Right cardiac atrium (tissue), 5 donors: ENCODE measurements around the gene BGLAP. TPM values are rescaled to one million over a fixed set of nuclear protein-coding genes. Genes with fewer than 3 reads are reported as not detected.
A peak's percentile ranks its signal among the peaks of the same experiment; 100 is the strongest.

Experiments
- ATAC-seq, 2 donors: fragments of 200-7000 bp; cut with Tn5 transposase; one replicate each; pipeline versions ENCODE4 v1.8.0 to v1.9.1; 2020; ENCODE audit warnings: moderate library complexity in 2 of 2, mild to moderate bottlenecking in 1 of 2
- DNase-seq, 3 donors: peaks; one replicate each; pipeline ENCODE4 v3.0.0-alpha.2; 2020
- H3K27ac ChIP-seq: one replicate; pipeline ENCODE4 v1.5.1; 2013; ENCODE audit warnings: mild to moderate bottlenecking, low read length, control low read depth, moderate library complexity
- H3K27me3 ChIP-seq: one replicate; pipeline ENCODE4 v1.6.1; 2013; ENCODE audit not compliant: control insufficient read depth, insufficient read depth
- H3K4me1 ChIP-seq: one replicate; pipeline ENCODE4 v1.6.1; 2013; ENCODE audit warnings: low read length; ENCODE audit not compliant: control insufficient read depth, insufficient read depth
- H3K4me3 ChIP-seq: one replicate; pipeline ENCODE4 v1.5.1; 2013; ENCODE audit warnings: low read length, control low read depth
- H3K9me3 ChIP-seq: one replicate; pipeline ENCODE4 v1.6.1; 2013; ENCODE audit warnings: low read length; ENCODE audit not compliant: control insufficient read depth
- WGBS: extraction: QIAGEN DNeasy Blood & Tissue Kit; methylation state at CpG from one replicate; pipeline ENCODE4 v1.1.7; 2013; 5-methylcytosine and 5-hydroxymethylcytosine counted together
- intact Hi-C, 4 donors: fragments of 100-400 bp; cut with DNase I; formaldehyde crosslinking; loops; one replicate each; pipeline versions ENCODE4 v1.11.0 to v1.14.0; 2022 to 2023
- polyA plus RNA-seq: library from polyadenylated mRNA; stranded (reverse); fragments of 200-250 nt; gene quantifications from one replicate; pipeline ENCODE4 v1.2.3, GENCODE V29; 2013
- total RNA-seq, 4 donors: library from RNA; stranded (reverse); fragmentation: NEBNext Ultra II Directional; extraction: Animal tissue kit (Norgen Biotek cat#: 25700); gene quantifications; one replicate each; pipeline ENCODE4 v1.2.1, GENCODE V29; 2021
- donor health status: healthy with polysubstance abuse.
- donor health status: DM: no; HTN: yes; CAD: no.
- donor health status: DM: no; HTN: no; CAD: no.
- donor health status: DM: no; HTN: yes; CAD: no; lungs with severe emphysema.
- donor health status: DM: yes; HTN: yes; CAD: no.

The BGLAP gene
- total and polyA plus RNA-seq, 5 donors, result 0.45 to 0.92 (median 0.60) TPM; not detected in 1

- ATAC-seq (no peak), DNase-seq (no peak)
- no peak overlapping the region for H3K27ac ChIP-seq
- H3K4me3 ChIP-seq, result no peak overlapping the region
- peaks cover 5% of the 10 kb centered on the region for H3K4me1 ChIP-seq
- no peaks in the 10 kb centered on the region for H3K9me3 ChIP-seq
- no peaks in the 10 kb centered on the region for H3K27me3 ChIP-seq
- 89% methylated on average over 17 of the region's 17 CpGs for WGBS
- intact Hi-C loops, result no loop called here
These were observed 2.7 kb downstream of the BGLAP start for GRCh38 chr1:156244712-156245111.

DNA sequence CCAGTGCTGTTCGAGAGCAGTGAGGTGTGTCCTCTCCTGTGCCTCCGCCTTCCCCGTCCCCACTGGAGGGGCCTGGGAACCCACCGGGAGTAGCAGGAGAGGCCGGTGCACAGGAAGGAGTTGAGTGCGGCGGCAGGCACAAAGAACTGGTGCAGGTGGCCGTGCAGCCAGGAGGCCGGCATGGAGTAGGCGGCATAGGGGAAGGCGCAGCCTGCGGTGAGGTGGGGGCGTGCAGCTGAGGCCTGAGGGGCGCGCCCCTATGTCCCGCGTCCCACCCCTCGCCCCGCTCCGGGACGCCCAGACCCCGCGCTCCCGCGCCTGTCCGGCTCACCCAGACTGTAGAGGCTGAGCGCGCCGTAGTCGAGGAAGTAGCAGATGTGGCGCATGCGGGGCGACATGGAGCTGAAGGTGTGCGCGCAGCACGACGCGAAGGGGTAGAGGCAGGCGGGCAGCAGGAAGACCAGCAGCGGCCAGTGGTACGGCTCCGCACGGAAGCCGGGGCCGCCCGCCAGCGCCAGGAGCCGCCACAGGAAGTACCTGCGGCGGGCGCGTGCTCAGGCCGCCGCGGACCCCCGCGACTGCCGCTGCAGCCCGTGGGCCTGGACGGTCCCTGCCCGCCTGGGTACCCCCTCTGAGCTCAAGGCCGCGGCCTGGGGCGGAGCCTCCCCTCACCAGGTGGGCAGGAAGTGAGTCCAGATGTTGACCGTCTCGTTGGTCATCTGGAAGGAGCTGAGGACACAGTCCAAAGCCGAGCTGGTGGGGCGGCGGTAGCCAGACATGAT is 3.7 kb downstream of the BGLAP start:
- intact Hi-C loops, result no loop called here
- Histone ChIP-seq H3K4me3 (no peak overlapping the region), H3K4me1 (peaks cover 5% of the 10 kb centered on the region), H3K27ac (no peak overlapping the region), H3K27me3 (no peaks in the 10 kb centered on the region), H3K9me3 (no peaks in the 10 kb centered on the region)
- 5% methylated on average over 69 of the region's 69 CpGs for WGBS
- peak; percentile 1 to 3 for ATAC-seq
- DNase-seq, result peak in 2 of 3 donors; percentile 62 to 70

- ATAC-seq, result no peak
- WGBS, result 55% methylated on average over 10 of the region's 10 CpGs
- Histone ChIP-seq H3K27me3 (no peaks in the 10 kb centered on the region), H3K4me3 (no peak overlapping the region), H3K4me1 (peaks cover 5% of the 10 kb centered on the region), H3K27ac (no peak overlapping the region), H3K9me3 (no peaks in the 10 kb centered on the region)
- DNase-seq, result no peak
- intact Hi-C loops, result no loop called here
These were observed 4.3 kb downstream of the BGLAP start for GRCh38 chr1:156246241-156246780.

DNA sequence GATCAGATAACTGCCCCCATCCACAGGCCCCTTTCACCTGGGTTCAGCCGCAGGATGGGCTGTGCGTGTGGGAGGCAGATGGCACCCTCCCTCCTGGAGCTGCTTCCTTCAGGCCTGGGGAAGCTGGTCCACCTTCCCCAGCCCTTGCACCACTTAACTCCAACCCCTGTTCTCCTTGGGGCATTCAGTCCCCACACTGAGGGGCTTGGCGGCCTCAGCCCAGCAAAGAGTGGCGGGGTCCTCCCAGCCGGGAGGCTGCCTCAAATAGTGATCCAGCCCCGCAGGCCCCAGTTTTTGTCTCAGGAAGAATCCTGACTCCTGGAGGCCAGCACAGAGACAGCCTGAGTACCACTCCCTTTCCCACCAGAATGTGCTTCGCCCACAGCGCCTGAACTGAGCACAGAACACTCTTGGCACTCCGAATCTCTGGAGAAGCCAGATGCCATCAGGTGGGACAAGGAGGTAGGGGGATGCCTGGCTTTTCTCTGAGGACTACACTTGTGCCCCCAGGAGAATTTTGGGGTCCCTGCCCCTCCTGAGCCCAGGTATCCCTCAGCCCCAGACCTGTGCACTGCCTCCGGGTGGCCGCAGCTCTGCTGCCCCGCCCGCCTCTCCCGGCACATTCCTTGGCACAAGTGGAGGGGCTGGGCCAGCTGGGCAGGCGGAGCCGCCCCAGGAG is 4.9 kb downstream of the BGLAP start:
- no peak overlapping the region for H3K27ac ChIP-seq
- peaks cover 5% of the 10 kb centered on the region for H3K4me1 ChIP-seq
- DNase-seq, result peak; percentile 70 to 87 (median 82)
- WGBS, result 38% methylated on average over 16 of the region's 16 CpGs
- intact Hi-C loops, result no loop called here
- ATAC-seq, result peak; percentile 63 to 64
- no peak overlapping the region for H3K4me3 ChIP-seq
- no peaks in the 10 kb centered on the region for H3K9me3 ChIP-seq
- no peaks in the 10 kb centered on the region for H3K27me3 ChIP-seq

DNA sequence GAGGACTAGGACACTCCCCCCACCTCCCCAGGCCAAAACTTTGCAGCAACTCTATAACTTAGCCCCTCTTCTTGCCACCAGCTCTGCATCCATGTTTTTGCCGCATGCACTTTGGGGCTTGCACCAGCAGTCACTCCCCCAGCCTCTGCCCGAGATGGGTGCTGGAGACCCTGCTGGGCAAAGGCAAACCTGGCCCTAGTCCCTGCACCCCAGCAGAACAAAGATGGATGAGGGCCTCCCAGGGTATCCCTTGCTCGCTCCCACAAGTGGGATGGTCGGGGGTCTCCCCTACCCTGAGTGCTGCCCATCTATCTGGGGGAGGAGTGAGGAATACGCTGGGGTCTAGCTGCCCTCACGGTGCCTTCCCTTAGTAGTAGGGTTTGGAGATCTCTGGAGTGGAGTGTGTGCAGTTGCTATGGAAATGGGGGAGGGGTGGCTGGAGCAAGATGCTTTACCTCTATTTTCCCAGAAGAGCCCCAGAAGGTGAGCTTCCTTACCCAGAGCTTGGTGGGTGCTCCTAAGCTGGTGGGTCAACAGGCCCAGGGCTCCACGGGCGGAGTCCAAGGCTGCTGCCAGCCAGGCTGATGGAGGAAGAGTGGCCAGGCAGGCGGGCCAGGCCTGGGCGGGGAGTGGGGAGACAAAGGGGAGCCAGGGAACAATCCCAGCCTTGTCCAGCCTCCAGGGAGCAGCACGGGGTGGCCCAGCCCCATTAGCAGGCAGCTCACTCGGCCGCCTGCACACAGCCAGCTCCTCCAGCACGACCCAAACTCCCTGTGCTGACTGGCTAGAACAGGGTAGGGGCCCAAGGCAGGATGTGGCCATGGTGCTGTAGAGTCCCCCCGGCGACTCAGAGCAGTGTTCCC is 5.7 kb downstream of the BGLAP start, which contains the start of gene PAQR6:
PAQR6 (minus strand) TSS at position 597 of the 863 bp plus-strand sequence. CDS start 1,325 bp downstream, outside the sequence.
- intact Hi-C loops, result no loop called here
- peaks cover 5% of the 10 kb centered on the region for H3K4me1 ChIP-seq
- 43% methylated on average over 16 of the region's 16 CpGs for WGBS
- peak; percentile 49 to 62 for ATAC-seq
- peak; percentile 52 to 85 (median 84) for DNase-seq
- H3K4me3 ChIP-seq, result no peak within 1 kb of the TSS
- no peaks in the 10 kb centered on the region for H3K9me3 ChIP-seq
- H3K27me3 ChIP-seq, result no peaks in the 10 kb centered on the region
- no peak within 1 kb of the TSS for H3K27ac ChIP-seq

DNA sequence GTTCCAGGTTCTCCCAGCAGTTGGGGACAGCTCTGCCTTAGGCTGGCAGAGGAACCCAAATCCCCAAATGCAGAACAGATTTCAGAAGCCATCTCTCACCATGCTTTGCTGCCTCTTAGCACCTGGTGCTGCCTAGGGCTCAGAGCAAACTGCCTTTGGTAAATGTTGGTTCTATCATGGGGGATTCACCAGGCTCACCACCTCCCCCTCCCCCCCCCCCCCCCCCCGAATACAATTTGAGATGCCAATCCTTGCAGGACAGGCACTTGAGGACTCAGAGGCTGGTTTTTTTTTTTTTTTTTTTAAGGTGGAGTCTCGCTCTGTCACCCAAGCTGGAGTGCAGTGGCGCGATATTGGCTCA is 6.3 kb downstream of the BGLAP start:
- H3K27me3 ChIP-seq, result no peaks in the 10 kb centered on the region
- ATAC-seq, result no peak
- intact Hi-C loops, result no loop called here
- 71% methylated on average over 4 of the region's 4 CpGs for WGBS
- H3K4me1 ChIP-seq, result peaks cover 5% of the 10 kb centered on the region
- no peak for DNase-seq
- no peak overlapping the region for H3K27ac ChIP-seq
- H3K4me3 ChIP-seq, result no peak overlapping the region
- no peaks in the 10 kb centered on the region for H3K9me3 ChIP-seq

DNA sequence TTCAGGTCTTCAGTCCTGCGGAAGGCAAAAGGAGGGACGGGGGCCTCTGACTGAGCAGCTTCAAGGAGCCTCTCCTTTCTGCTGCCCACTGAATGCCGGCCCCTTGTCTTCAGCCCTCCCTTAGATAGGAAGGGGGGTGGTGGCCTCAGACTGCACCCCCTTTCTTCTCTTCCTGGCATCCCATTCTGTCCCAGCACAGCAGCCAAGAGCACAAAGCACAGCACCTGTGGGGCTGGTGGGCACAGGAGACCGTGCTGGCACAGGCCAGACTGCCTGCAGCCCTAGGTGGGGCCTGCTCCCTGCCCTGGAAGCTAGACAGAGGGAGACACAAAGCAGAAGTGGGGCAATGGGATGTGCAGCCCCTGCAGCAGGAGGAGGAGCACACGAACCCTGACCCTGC is 7.6 kb downstream of the BGLAP start:
- WGBS, result 82% methylated on average over 5 of the region's 5 CpGs
- Histone ChIP-seq H3K4me3 (no peak overlapping the region), H3K9me3 (no peaks in the 10 kb centered on the region), H3K4me1 (peaks cover 5% of the 10 kb centered on the region), H3K27me3 (no peaks in the 10 kb centered on the region), H3K27ac (no peak overlapping the region)
- intact Hi-C loops, result no loop called here
- DNase-seq (no peak), ATAC-seq (no peak)

GRCh38 chr1:156251527-156251926 is 9.5 kb downstream of the BGLAP start:
- no peak for DNase-seq
- intact Hi-C loops, result no loop called here
- H3K27ac ChIP-seq, result no peak overlapping the region
- H3K4me3 ChIP-seq, result no peak overlapping the region
- H3K4me1 ChIP-seq, result no peaks in the 10 kb centered on the region
- no peaks in the 10 kb centered on the region for H3K9me3 ChIP-seq
- peak in 1 of 2 donors; percentile 3 for ATAC-seq
- 30% methylated on average over 3 of the region's 3 CpGs for WGBS
- H3K27me3 ChIP-seq, result no peaks in the 10 kb centered on the region

GRCh38 chr1:156253634-156254033 is 11.7 kb downstream of the BGLAP start:
- intact Hi-C loops, result no loop called here
- DNase-seq (no peak), ATAC-seq (no peak)
- no peaks in the 10 kb centered on the region for H3K9me3 ChIP-seq
- H3K27ac ChIP-seq, result no peak overlapping the region
- H3K4me1 ChIP-seq, result no peaks in the 10 kb centered on the region
- 95% methylated on average over 3 of the region's 3 CpGs for WGBS
- H3K4me3 ChIP-seq, result no peak overlapping the region
- H3K27me3 ChIP-seq, result no peaks in the 10 kb centered on the region

DNA sequence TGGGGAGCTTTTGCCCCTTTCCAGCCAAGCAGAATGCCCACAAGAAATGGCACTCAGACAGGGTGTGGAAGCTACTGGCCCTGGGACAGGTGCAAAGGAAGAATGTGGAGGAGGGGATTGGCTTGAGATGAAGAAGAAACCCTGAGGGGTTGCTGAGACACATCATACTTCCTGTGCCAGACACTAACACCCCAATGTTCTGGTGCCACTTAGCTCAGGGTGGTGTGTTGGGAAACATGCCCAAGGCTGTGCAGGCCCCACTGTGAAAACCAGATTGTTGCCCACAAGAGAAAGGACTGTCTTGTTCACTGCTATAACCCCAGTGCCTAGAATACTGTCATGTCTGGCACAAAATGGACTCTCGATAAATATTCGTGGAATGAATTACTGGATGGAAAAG is 15.7 kb downstream of the BGLAP start:
- ATAC-seq, result no peak
- no peak for DNase-seq
- no peaks in the 10 kb centered on the region for H3K27me3 ChIP-seq
- 82% methylated on average over 2 of the region's 2 CpGs for WGBS
- no peak overlapping the region for H3K4me3 ChIP-seq
- no peaks in the 10 kb centered on the region for H3K4me1 ChIP-seq
- H3K27ac ChIP-seq, result no peak overlapping the region
- intact Hi-C loops, result no loop called here
- H3K9me3 ChIP-seq, result no peaks in the 10 kb centered on the region
